Cardiac muscle cell (in vitro differentiated cells and primary cell): ENCODE results near the gene NFE2. TPM values are rescaled to one million over a fixed set of nuclear protein-coding genes. Genes with fewer than 3 reads are reported as not detected.

Experiments used
- DNase-seq, 2 donors: peaks; one replicate each; pipeline versions ENCODE4 v3.0.0 to v3.0.0-alpha.2; 2010 to 2017; ENCODE audit warnings: low read depth in 1 of 2, low spot score in 1 of 2
- H3K27ac ChIP-seq: fragments of 200-600 bp; sonication (generic); 2 replicates; pipeline ENCODE4 v1.5.1; 2016
- H3K27me3 ChIP-seq: fragments of 200-600 bp; sonication (generic); 2 replicates; pipeline ENCODE4 v1.6.0; 2016; ENCODE audit warnings: control low read depth
- H3K36me3 ChIP-seq: fragments of 200-600 bp; sonication (generic); 2 replicates; pipeline ENCODE4 v1.5.1; 2016; ENCODE audit warnings: control low read depth
- H3K4me1 ChIP-seq: fragments of 200-600 bp; sonication (generic); 2 replicates; pipeline ENCODE4 v1.8.1; 2017; ENCODE audit warnings: low read depth, mild to moderate bottlenecking, mixed run types
- H3K4me3 ChIP-seq: fragments of 200-600 bp; sonication (generic); 2 replicates; pipeline ENCODE4 v1.5.1; 2016; ENCODE audit warnings: mild to moderate bottlenecking
- H3K9me3 ChIP-seq: fragments of 200-600 bp; sonication (generic); 2 replicates; pipeline ENCODE4 v1.5.1; 2017; ENCODE audit warnings: low read depth, mild to moderate bottlenecking, control low read depth
- polyA plus RNA-seq: library from polyadenylated mRNA; unstranded; fragments of >200 nt; fragmentation: Nextera tagmentation; extraction: Ambion mirVana; gene quantifications from 2 replicates; pipeline ENCODE4 v1.2.1, GENCODE V29; 2016
- total RNA-seq: library from RNA; depleted of rRNA; stranded (reverse); fragments of >200 nt; gene quantifications from 2 replicates; pipeline ENCODE4 v1.2.3, GENCODE V29; 2016
- TF ChIP-seq, protein P1 (sequence below): IDR thresholded peaks from 2 replicates; pipeline ENCODE4 v1.5.1; 2012; ENCODE audit warnings: low read depth, mild to moderate bottlenecking, low read length

NFE2 gene
- total and polyA plus RNA-seq, 2 experiments from 2014 or later, result 4.9 to 8.4 TPM

DNA sequence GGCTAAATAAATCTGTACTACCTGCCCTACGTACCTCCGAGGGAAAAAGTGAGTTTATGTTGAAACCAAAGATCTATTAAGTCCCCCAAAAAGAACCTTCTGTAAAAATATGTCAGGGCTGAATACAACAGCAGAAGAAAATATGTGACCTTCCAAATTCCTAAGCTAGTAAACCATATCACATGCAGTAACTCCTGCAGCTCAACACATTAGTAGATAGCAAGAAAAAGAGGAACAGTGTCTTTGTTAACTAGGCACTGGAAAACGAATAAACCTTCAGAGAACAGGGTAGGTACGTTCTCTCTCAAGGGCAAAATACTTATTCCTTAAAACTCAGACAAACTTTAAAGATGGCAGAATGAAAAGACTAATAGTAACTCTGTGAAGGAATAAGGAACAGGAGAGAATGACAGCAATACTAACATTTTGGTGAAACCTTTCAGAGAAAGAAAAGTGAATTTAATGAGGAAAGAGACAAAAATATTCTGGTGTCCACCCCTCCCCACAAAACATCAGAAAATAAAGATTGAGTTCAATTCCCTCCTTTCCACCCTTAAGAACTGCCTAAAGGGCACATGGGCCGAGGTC is 38.9 kb downstream of the NFE2 start:
- Histone ChIP-seq H3K27ac (peak overlapping the region; percentile 95), H3K36me3 (peaks cover 3% of the 10 kb centered on the region), H3K27me3 (no peaks in the 10 kb centered on the region), H3K4me1 (peaks cover 57% of the 10 kb centered on the region), H3K4me3 (no peak overlapping the region), H3K9me3 (no peaks in the 10 kb centered on the region)
- peak in 1 of 2 donors; percentile 26 for DNase-seq
- TF ChIP-seq, protein P1, sequence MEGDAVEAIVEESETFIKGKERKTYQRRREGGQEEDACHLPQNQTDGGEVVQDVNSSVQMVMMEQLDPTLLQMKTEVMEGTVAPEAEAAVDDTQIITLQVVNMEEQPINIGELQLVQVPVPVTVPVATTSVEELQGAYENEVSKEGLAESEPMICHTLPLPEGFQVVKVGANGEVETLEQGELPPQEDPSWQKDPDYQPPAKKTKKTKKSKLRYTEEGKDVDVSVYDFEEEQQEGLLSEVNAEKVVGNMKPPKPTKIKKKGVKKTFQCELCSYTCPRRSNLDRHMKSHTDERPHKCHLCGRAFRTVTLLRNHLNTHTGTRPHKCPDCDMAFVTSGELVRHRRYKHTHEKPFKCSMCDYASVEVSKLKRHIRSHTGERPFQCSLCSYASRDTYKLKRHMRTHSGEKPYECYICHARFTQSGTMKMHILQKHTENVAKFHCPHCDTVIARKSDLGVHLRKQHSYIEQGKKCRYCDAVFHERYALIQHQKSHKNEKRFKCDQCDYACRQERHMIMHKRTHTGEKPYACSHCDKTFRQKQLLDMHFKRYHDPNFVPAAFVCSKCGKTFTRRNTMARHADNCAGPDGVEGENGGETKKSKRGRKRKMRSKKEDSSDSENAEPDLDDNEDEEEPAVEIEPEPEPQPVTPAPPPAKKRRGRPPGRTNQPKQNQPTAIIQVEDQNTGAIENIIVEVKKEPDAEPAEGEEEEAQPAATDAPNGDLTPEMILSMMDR, result no peak

DNA sequence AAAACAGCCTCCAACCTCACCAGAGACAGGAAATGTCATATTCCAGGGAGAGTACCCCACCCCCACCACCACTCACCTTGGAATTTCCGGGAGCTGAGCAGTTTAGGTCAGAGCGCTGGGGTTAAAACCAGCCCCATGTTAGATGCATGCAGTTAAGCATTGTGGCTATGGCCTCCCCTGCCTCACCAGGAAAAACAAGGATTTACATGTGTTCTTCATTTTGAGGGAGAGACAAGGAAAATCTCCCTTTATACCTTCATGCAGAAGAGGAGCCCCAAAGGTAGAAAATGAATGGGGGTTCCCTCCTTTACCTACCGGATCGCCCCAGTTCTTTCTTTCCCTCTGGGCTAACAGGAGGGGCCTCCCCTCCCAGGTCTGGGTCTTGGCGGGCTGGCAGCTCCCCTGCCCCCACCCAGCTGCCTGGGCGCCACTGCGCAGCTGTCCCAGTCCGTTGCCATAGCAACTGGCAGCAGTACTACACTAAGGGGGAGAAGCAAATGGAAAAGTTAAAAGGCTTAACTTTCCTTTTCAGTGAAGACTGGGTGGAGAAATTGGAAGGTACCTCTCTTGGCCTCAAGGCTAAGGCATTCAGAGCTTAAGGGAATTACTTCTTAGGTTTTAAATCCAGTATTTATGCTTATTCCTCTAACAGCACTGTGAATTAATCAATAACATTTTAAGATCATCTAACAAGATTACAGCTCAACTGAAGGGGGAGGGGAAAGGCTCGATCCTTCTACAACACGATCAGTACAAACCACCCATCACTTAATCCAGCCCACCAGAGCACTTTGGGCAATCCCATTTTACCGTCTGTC is 41.4 kb downstream of the NFE2 start:
- peak; percentile 92 to 94 for DNase-seq
- Histone ChIP-seq H3K27ac (peak overlapping the region; percentile 95), H3K27me3 (no peaks in the 10 kb centered on the region), H3K36me3 (peaks cover 16% of the 10 kb centered on the region), H3K9me3 (no peaks in the 10 kb centered on the region), H3K4me1 (peaks cover 53% of the 10 kb centered on the region), H3K4me3 (peak overlapping the region; percentile 31)
- TF ChIP-seq, protein P1, result no peak

DNA sequence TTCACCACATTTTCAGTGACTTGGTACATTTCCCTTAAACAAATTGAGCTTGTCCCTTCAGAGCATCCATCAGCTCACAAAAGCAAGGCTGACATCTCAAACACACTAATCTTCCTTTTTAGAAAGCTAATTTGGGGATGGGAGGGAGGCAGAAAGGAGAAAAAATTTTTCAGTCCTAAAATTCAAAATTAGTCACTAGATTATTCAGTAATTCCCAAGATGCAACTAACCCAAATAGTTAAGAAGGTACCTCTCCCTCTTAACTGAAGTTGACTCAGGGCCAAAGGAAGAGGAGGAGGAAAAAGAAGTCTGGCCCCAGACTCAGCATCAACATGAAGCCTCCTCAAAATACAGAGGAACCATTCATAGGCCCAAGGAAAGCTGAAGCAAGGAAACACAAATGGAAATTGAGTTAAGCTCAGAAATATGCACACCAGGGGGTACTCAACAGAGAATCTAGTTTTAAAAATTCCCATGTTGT is 42.6 kb downstream of the NFE2 start:
- Histone ChIP-seq H3K27ac (peak overlapping the region; percentile 95), H3K9me3 (no peaks in the 10 kb centered on the region), H3K4me1 (peaks cover 53% of the 10 kb centered on the region), H3K27me3 (no peaks in the 10 kb centered on the region), H3K4me3 (peak overlapping the region; percentile 31), H3K36me3 (peaks cover 16% of the 10 kb centered on the region)
- peak in 1 of 2 donors; percentile 54 for DNase-seq
- TF ChIP-seq, protein P1, result no peak

DNA sequence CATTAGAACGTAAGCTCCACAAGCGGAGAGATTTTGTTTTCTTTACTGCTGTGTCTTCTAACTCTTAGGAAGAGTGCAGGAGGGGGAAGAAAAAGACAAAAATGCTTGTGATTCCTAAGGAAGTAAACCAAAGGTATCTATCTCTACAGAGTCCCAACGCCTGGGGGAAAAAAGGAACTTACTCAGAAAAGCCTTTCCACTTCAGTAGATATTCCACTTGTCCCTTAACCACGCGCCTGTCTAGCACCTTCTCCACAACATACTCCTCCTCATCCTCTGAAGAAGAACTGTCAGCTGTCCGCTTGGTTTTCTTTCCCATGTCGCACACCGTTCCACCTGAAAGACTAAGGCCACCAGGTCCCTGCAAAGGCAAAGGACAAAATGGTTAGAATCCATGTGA is 43.5 kb downstream of the NFE2 start:
- H3K36me3 ChIP-seq, result peaks cover 19% of the 10 kb centered on the region
- H3K9me3 ChIP-seq, result no peaks in the 10 kb centered on the region
- no peaks in the 10 kb centered on the region for H3K27me3 ChIP-seq
- peaks cover 45% of the 10 kb centered on the region for H3K4me1 ChIP-seq
- H3K27ac ChIP-seq, result peak overlapping the region; percentile 95
- H3K4me3 ChIP-seq, result no peak overlapping the region
- TF ChIP-seq, protein P1, result no peak
- no peak for DNase-seq

DNA sequence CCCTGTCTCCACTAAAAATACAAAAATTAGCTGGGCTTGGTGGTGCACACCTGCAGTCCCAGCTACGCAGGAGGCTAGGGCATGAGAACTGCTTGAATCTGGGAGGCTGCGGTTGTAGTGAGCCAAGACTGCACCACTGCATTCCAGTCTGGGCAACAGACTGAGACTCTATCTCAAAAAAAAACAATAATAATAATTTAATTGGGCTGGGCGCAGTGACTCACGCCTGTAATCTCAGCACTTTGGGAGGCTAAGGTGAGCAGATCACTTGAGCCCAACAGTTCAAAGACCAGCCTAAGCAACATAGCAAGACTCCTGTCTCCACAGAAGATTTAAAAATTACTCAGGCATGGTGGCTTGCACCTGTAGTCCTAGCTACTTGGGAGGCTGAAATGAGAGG is 47.6 kb downstream of the NFE2 start:
- H3K4me1 ChIP-seq, result peaks cover 21% of the 10 kb centered on the region
- H3K27ac ChIP-seq, result no peak overlapping the region
- no peaks in the 10 kb centered on the region for H3K27me3 ChIP-seq
- no peak for DNase-seq
- TF ChIP-seq, protein P1, result no peak
- no peak overlapping the region for H3K4me3 ChIP-seq
- no peaks in the 10 kb centered on the region for H3K9me3 ChIP-seq
- peaks cover 34% of the 10 kb centered on the region for H3K36me3 ChIP-seq
